ENCODE measurements around the gene NEDD4L.
"Not testable (repeated sequence)": the region's sequence is repeated elsewhere in the genome, so short reads cannot be mapped to it uniquely, and the experiment has no call there.

Gene NEDD4L

GRCh38 chr18:58419587-58420199 lies 375.7 kb downstream of the NEDD4L start:
- TF ChIP-seq CTCF (IDR thresholded peaks at IDR 0.05; ENCODE audit: control extremely low read depth, extremely low read depth, low read depth, missing control alignments), result no peak
- DNase-seq (ENCODE audit: extremely low spot score), result no peak
- ChIA-PET CTCF (interaction anchor here (1.0 kb wide), 1 partner anchor 344 kb away, joined by 3 read pairs; no protein-coding TSS in a partner anchor), POLR2A (no interaction called here)

- POLR2A ChIA-PET, result no interaction called here
- no peak for TF ChIP-seq CTCF (IDR thresholded peaks at IDR 0.05; ENCODE audit: control extremely low read depth, extremely low read depth, low read depth, missing control alignments)
- no peak for DNase-seq (ENCODE audit: extremely low spot score)
- CTCF ChIA-PET, result interaction anchor here (1.0 to 1.6 kb wide), 3 partner anchors 10 to 337 kb away, joined by 3 to 5 read pairs (median 4); no protein-coding TSS in a partner anchor
Measured at GRCh38 chr18:58426611-58427010, 382.6 kb downstream of the NEDD4L start.

GRCh38 chr18:58427321-58427720 lies 383.3 kb downstream of the NEDD4L start:
- ChIA-PET POLR2A (no interaction called here), CTCF (interaction anchor here (1.0 to 1.6 kb wide), 2 partner anchors 10 to 306 kb away, joined by 3 to 5 read pairs; no protein-coding TSS in a partner anchor)
- DNase-seq (ENCODE audit: extremely low spot score), result no peak
- TF ChIP-seq CTCF (IDR thresholded peaks at IDR 0.05; ENCODE audit: control extremely low read depth, extremely low read depth, low read depth, missing control alignments), result no peak

- POLR2A ChIA-PET, result no interaction called here
- DNase-seq (ENCODE audit: extremely low spot score), result no peak
- no peak for TF ChIP-seq CTCF (IDR thresholded peaks at IDR 0.05; ENCODE audit: control extremely low read depth, extremely low read depth, low read depth, missing control alignments)
- CTCF ChIA-PET, result interaction anchor here (1.0 to 1.5 kb wide), 2 partner anchors 9 to 44 kb away, joined by 3 to 4 read pairs; no protein-coding TSS in a partner anchor
Measured at GRCh38 chr18:58429442-58429841, 385.4 kb downstream of the NEDD4L start.

GRCh38 chr18:58431215-58431614 lies 387.2 kb downstream of the NEDD4L start:
- ChIA-PET CTCF (interaction anchor here (1.1 to 1.5 kb wide), 2 partner anchors 9 to 14 kb away, joined by 3 to 4 read pairs; no protein-coding TSS in a partner anchor), POLR2A (no interaction called here)
- DNase-seq (ENCODE audit: extremely low spot score), result no peak
- TF ChIP-seq CTCF (IDR thresholded peaks at IDR 0.05; ENCODE audit: control extremely low read depth, extremely low read depth, low read depth, missing control alignments), result no peak

- ChIA-PET CTCF (no interaction called here), POLR2A (interaction anchor here (0.7 kb wide), 1 partner anchor 959 kb away, joined by 3 read pairs; no protein-coding TSS in a partner anchor)
- TF ChIP-seq CTCF (IDR thresholded peaks at IDR 0.05; ENCODE audit: control extremely low read depth, extremely low read depth, low read depth, missing control alignments), result no peak
- no peak for DNase-seq (ENCODE audit: extremely low spot score)
Measured at GRCh38 chr18:58432050-58432727, 388.2 kb downstream of the NEDD4L start.

- POLR2A ChIA-PET; DNase-seq (ENCODE audit: extremely low spot score); CTCF ChIA-PET: not testable (repeated sequence)
Measured at GRCh38 chr18:58435221-58436005, 391.4 kb downstream of the NEDD4L start.
